DMS53 (cell line): ENCODE data around the gene CFD.
"Not testable (repeated sequence)": the region's sequence is repeated elsewhere in the genome, so short reads cannot be mapped to it uniquely, and the experiment has no call there.

Source experiments
- DNase-seq: peaks from one replicate; lab custom pipeline; 2025; lab: John Stamatoyannopoulos, UW

Gene CFD

DNA sequence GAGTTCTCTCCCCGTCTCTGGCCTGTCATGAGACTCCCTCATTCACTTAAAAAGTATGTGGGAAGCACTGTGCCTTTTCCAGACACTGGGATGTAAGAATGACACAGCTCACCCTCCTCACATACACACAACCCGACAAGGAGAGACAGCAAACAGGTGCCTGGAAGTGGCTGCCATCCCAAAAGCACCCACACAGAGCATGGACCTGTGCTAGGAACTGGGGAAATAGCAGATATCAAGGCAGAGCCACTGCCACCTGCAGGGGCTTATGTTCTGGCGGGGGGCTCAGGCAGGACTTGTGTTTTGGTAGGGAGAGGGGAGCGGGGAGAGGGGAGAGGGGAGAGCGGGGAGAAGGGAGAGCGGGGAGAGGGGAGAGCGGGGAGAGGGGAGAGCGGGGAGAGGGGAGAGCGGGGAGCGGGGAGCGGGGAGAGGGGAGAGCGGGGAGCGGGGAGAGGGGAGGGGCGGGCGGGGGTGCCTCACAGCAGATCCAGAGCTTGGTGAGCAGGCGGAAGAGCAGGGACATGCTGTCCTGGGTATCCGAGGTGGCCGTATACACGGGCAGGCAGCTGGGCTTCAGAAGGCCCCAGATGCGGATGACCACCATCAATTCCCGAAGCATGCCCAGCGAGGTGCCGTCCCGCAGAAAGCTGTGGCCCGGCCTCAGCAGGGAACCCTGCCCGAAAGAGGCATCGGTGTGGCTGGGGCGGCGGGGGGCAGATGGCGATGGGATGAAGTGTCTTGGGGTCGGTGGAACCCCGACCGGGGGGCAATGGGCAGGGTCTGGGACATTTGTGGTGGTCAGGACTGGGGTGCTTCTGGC lies 12.2 kb downstream of the CFD start:
- DNase-seq, result peak; percentile 51

DNA sequence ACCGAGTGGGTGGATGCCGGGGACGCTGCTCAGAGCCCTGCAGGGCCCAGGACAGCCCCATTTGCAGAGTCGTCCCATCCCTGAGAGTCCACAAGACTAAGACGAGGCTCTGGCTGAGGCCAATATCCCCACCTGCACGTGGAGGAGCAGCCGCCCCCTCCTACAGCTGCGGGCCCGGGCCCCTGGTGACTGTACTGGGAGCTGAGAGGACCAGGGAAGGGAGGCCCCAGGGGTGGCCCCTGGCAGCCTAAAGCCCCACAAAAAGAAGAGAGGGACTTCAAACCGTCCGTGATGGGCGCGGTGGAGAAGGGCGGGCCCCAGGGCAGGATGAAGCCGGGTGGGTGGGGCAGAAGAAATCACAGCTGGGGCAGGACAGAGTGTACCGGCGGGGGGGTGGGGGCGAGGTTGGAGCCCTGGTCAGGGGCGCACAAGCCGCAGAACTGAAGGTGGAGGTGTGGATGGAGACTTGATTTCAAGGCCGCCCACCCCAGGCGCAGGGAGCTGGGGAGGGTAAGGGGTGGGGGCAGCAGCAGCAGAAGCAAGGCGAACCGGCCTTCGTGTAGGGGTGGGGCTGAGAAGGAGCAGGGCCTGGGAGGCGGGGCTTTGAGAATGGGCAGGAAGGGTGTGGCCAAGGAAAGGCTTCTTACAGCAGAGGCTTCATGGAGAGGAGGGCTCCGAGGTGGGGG lies 12.9 kb downstream of the CFD start:
- DNase-seq, result peak; percentile 27

DNA sequence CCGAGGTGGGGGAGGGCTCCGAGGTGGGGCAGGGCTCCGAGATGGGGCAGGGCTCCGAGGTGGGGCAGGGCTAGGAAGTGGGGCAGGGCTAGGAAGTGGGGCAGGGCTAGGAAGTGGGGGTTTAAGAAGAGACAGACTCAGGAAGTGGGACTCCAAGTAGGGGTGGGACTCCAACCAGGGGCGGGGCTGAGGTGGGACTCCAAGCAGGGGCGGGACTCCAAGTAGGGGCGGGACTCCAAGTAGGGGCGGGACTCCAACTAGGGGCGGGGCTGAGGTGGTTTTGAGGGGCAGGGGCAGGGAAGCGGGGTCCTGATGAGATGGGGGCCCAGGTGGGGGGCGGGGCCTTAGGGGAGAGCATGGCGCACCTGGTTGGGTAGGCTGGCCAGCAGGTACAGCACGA lies 13.6 kb downstream of the CFD start:
- no peak for DNase-seq

DNA sequence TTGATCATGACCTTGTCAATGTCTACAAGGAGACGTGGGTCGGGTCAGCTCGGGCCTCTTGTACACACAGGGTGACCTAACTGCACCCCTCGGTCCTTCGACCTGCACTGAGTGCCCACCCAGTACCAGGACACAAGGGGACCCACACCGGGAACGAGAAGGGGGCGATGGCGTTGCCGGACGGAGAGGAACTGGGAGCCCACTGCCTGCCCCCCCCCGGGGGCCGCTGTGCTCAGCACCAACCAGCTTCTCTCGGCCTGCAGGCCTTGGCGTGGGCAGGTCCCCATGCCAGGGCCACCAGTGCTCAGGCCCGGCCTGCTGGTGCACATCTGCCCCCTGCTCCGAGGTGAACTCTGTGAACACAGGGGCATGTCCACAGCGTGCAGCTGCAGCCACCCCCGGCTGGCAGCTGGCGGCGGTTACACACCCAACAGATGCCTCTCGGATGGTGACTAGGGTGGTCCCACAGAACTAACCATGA lies 14.1 kb downstream of the CFD start:
- no peak for DNase-seq

DNA sequence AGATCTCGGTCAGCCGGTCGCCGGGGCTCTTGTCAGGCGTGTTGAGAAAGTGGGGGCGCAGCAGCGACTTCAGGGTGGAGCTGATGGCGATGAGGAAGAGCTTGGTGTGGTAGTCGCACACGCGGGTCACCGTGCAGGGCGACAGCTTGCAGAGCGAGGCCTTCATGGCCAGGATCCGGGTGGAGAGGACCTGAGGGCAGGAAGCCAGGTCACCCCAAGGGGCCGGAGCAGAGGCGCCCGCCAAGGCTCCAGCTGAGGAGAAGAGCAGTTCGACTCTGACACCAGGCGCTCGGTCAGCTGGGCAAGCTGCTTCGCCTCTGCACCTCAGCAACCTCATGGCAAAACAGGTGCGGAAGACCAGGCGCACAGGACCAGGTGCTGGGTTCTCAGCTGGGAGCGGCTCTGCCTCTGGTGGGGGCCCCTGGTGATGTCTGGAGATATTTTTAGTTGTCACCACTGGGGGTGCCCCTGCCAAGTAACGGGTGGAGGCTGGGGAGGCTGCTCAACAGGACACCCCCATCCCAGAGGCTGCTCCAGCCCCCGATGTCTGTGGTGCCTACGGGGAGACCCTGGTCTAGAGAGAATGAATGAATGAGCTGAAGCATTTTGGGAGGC lies 15.9 kb downstream of the CFD start:
- no peak for DNase-seq

DNA sequence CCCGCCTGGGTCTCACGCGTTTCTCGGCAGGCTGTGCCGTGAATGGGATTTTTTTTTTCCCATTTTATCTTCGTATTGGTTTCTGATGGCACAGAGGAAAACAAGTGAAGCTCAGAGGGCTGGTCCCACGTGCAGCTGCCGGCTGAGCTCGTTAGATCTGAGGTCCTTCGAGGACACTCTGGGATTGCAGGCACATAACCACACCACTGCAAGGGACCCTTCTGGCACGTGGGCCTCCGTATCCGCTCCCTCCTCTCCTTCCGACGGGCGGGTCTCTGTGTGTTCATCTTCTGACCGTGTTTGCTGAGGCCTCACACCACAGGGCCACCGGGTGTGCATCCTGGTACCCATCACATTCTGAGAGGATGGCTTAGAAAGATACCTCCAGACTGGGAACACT lies 16.6 kb downstream of the CFD start:
- no peak for DNase-seq

DNA sequence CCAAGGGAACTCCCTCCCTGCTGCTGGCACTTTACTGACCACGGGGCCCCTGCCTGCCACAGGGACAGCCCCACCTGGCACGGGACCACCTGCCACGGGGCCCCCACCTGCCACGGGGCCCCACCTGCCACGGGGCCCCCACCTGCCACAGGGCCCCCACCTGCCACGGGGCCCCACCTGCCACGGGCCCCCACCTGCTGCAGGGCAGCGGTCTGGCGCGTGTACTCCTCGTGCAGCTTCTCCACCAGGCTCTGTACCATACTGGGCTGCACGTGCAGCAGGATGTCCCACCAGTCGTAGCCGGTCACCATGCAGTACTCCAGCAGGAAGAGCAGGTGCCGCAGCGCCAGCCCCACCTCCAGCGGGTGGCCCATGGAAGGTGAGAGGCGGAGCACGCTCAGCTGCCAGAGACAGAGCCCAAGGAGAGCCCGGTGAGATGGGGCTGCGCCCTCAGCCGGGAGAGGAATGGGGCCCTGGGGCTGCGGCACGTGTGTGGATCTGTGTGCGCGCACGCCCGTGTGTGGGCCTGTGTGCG lies 17.4 kb downstream of the CFD start:
- peak; percentile 56 for DNase-seq

DNA sequence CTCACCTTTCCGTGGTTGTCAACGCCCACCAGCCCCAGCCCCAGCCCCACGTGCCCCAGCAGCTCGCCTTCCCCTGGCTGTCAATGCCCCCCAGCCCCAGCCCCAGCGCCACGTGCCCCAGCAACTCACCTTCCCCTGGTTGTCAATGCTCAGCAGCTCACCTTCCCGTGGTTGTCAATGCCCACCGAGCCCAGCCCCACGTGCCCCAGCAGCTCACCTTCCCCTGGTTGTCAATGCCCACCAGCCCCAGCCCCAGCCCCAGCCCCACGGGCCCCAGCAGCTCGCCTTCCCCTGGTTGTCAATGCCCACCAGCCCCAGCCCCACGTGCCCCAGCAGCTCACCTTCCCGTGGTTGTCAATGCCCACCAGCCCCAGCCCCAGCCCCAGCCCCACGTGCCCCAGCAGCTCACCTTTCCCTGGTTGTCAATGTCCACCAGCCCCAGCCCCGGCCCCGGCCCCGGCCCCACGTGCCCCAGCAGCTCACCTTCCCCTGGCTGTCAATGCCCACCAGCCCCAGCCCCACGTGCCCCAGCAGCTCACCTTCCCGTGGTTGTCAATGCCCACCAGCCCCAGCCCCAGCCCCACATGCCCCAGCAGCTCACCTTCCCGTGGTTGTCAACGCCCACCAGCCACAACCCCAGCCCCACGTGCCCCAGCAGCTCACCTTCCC lies 18.7 kb downstream of the CFD start:
- not testable (repeated sequence) for DNase-seq

DNA sequence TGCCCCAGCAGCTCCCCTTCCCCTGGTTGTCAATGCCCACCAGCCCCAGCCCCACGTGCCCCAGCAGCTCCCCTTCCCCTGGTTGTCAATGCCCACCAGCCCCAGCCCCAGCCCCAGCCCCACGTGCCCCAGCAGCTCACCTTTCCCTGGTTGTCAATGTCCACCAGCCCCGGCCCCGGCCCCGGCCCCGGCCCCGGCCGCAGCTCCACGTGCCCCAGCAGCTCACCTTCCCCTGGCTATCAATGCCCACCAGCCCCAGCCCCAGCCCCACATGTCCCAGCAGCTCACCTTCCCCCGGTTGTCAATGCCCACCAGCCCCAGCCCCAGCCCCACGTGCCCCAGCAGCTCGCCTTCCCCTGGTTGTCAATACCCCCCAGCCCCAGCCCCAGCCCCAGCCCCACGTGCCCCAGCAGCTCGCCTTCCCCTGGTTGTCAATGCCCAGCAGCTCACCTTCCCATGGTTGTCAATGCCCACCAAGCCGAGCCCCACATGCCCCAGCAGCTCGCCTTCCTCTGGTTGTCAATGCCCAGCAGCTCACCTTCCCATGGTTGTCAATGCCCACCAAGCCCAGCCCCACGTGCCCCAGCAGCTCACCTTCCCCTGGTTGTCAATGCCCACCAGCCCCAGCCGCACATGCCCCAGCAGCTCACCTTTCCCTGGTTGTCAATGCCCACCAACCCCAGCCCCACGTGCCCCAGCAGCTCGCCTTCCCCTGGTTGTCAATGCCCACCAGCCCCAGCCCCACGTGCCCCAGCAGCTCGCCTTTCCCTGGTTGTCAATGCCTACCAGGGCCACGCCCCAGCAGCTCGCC lies 19.5 kb downstream of the CFD start:
- not testable (repeated sequence) for DNase-seq

DNA sequence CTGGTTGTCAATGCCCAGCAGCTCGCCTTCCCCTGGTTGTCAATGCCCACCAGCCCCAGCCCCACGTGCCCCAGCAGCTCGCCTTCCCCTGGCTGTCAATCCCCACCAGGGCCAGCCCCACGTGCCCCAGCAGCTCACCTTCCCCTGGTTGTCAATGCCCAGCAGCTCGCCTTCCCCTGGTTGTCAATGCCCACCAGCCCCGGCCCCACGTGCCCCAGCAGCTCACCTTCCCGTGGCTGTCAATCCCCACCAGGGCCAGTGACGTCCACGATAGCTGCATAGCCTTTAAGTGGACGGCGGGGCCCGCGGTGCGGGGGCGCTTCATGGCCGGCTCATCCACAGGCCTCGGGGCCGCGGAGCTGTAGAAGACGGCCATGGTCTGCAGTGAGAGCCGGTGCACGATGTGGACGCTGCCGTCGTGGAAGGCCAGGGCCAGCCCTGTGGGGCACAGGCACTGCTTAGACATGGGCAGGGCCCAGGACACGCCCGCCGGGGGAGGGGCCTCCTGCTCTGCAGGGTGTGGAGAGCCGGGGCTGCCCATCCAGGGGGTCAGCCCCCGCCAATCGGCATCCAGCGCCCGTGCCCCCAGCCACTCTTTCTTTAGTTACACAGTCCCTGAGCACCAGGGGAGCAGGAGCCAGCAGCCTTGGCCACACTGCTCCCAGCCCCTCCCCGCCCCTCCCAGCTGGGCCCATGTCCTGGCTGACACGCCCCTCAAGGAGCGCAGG lies 20.4 kb downstream of the CFD start:
- DNase-seq, result no peak

DNA sequence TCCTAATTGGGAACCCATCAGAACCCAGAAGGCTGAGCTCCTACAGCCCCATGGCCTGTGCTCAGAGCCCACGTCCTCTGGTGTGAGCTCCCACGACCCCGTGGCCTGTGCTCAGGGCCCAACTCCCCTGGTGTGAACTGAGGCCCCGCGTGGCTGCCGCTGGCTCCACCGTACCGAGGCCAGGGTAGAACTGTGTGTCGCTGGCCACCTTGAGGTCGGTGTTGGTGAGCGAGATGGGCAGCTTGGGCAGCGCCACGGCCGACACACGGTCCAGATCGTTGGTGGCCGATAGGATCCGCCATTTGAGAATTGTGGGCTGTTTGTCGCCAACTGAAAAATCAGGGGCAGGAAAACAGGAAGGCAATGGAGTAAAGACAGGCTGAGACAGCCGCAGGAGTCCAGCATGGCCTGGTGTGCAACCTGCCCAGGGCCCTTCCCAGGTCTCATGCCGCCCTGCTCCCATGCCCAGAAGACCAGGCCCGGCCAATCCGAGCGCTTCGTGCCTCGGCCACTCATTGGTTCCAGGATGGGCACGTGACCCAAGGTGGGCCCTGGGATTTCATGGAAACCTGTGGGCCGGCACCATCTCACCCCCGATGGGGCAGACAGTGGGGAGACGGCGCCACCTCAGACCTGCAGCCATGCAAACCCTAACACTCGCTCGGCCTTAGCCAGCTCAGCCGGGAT lies 22.1 kb downstream of the CFD start:
- DNase-seq, result no peak

DNA sequence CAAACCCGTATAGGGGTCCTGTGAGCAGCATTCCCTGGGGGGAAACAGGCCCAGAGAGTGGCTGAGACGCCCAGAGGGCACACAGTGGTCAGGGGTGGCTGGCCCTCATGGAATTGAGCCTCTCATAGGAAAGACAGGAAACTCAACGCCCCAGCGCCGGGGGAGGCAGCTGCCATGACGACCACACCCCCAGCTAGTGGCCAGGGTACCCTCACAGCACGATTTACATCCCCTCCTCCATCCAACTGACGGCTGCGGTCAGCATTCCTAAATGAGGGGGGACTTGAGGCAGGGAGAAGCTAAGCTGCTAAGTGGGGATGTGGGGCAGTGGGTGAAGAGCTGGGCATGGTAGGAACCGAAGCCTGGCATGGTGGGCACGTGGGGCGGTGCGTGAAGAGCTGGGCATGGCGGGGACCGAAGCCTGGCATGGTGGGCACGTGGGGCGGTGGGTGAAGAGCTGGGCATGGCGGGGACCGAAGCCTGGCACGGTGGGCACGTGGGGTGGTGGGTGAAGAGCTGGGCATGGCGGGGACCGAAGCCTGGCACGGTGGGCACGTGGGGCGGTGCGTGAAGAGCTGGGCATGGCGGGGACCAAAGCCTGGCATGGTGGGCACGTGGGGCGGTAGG lies 23.5 kb downstream of the CFD start:
- DNase-seq, result no peak

DNA sequence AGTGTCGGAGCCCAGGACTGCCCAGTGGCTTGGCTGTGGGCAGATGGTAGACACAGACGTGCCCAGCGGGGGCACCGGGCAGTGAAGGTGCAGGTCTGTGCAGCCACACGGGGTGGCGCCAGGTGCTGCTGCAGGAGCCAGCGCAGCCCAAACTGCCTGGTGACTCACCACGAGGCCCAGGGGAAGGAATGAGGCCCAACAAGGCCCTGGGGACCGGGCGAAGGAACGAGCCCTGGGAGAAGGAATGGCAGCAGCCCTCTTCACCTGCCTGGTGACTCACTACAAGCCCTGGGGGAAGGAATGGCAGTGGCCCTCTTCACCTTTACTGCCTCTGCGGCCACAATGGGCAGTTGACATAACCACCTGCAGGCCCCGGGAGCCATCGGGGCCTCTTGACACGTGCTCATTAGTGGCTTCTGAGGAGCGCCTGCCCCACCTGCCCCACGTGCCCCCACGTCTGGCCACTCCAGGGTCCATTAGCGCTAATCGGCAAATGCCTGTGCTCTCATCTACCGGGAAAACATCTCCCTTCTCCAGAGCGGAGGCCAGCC lies 24.3 kb downstream of the CFD start:
- peak; percentile 95 for DNase-seq

DNA sequence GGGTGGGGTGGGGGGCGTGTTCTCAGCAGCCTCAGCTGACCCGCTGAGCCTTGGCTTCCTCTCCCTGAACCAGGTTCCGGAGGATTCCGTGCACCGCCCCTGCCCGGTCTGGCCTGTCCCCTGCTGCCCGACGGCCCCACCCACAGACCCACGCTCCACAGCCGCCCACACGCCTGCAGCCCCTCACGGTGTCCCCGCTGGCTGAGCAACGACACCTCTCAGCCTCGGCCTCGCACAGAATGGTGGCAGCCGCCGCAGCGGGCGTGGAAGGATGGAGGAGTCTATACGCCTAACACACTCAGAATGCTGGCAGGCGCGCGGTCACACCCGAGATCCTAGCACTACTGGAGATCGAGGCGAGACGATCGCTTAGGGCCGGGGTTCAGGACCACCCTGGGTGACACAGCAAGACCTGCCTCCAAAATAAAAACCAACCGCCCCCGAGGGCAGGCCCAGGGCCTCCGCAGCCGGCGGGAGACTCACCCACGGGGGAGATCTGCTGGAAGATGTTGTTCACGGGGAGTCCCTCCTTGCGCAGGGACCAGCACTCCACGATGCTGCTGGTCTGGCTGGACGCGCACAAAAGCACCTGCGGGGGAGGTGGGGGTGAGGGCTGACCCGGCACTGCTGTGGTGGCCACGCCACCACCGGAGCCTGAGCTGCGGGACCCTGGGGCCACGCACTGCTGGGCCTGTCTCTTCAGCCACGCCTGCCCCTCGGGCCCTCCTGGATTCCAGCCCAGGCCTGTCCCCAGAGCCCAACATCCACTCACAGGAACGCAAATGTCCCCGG lies 25.2 kb downstream of the CFD start:
- no peak for DNase-seq

DNA sequence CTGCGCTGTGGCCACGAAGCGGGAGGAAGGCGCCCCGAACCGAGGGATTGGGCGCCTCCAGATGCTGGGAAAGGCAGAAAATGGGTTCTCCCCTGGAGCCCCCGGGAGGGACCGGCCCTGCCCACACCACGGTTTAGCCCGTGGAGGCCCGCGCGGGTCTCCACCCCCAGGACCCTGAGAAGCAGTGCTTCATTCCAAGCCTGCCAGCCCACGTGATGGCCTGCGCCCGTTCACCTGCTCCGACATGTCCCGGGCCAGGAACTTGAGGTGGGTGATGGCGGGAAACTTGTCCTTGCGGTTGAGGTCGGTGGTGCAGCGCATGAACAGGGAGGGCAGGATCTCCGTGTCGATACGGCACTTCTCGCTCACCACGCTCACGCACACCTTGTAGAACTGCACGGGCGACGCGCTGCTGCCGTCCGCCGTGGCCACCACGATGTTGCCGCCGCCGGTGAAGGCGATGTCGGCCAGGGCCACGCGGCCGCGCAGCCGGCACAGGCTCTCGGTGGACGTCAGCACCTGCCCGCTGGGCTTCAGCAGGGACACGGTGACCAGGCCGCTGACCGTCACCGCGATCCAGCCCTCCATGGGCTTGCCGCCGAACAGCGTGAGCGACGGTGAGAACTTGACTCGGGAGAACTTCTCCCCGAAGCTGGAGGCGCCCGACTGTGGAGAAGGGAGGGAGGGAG lies 26.2 kb downstream of the CFD start:
- no peak for DNase-seq

DNA sequence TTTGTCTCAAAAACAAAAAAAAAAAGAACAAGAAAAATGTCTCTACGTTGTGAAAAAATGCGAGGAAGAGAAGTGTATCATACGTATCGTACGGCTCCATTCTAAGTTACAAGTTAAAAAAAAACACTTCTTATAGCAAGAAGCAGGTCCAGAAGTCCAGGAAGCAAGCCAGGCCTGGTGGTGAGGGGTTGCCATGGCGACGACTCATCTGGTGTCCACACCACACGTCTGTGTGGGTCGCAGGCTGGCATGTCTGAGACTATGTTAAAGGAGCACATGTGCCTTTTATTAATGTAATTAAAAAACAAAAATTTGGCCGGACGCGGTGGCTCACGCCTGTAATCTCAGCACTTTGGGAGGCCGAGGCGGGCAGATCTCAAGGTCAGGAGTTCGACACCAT lies 27.6 kb downstream of the CFD start:
- peak; percentile 49 for DNase-seq

DNA sequence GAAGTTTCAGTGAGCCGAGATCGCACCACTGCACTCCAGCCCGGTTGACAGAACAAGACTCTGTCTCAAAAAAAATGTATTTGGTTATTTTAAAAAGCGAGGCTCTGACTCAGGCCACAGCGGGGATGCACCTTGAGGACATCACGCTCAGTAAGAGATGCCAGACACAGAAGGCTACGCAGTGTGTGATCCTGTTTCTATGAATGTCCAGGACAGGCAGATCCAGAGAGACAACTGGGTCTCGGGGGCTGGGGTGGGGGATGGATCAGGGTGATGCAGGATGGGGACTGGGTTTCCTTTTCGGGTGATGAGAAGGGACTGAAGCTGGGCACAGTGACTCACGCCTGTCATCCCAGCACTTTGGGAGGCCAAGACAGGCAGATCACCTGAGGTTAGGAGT lies 28.1 kb downstream of the CFD start:
- no peak for DNase-seq
